Measurements from ENCODE around the gene SHC2.

GRCh38 chr19:428149-428548 lies 32.7 kb downstream of the SHC2 start:
- no peak for TF ChIP-seq CTCF (conservative IDR thresholded peaks at IDR 0.05; ENCODE audit: low read depth in 2 of 2)
- TF ChIP-seq EZH2phosphoT487 (IDR thresholded peaks at IDR 0.05; ENCODE audit: unreplicated experiment): no peak
- TF ChIP-seq REST (IDR thresholded peaks at IDR 0.05; ENCODE audit: unreplicated experiment): no peak
- TF ChIP-seq EZH2 (IDR thresholded peaks at IDR 0.05; ENCODE audit: low read depth, unreplicated experiment): no peak
- TF ChIP-seq NANOG (IDR thresholded peaks at IDR 0.05; ENCODE audit: borderline replicate concordance): no peak
- TF ChIP-seq ETS1 (IDR thresholded peaks at IDR 0.05): no peak
- no peak for TF ChIP-seq ZNF331 (CRISPR knock-in tag; IDR thresholded peaks at IDR 0.05; ENCODE audit: low read depth)
- no peak for TF ChIP-seq POLR2AphosphoS5 (IDR thresholded peaks at IDR 0.05; ENCODE audit: low read depth)
- no peak for TF ChIP-seq STAT1 (IDR thresholded peaks at IDR 0.05; ENCODE audit: unreplicated experiment)
- no peak for TF ChIP-seq JUNB (IDR thresholded peaks at IDR 0.05; ENCODE audit: unreplicated experiment)
- TF ChIP-seq ZNF462 (CRISPR knock-in tag; IDR thresholded peaks at IDR 0.05): no peak

Data from GM23338 (cell line).